K562 (cell line): ENCODE measurements around the gene PIK3CB.

Experiments
- LCOR ChIP-seq: sonication (generic); formaldehyde crosslinking; IDR thresholded peaks from 2 replicates; pipeline ENCODE4 v1.8.0; 2022; ENCODE audit warnings: mild to moderate bottlenecking, missing genetic modification reagents
- RUNX1 ChIP-seq: sonication (generic); IDR thresholded peaks from 2 replicates; pipeline ENCODE4 v1.6.1; 2016; ENCODE audit warnings: antibody characterized with exemption, low read depth
- SMARCC2 ChIP-seq: fragments of 450-650 bp; IDR thresholded peaks from 2 replicates; pipeline ENCODE4 v1.6.1; 2017; ENCODE audit warnings: antibody characterized with exemption, moderate library complexity, mild to moderate bottlenecking, low read depth

- TF ChIP-seq LCOR (no peak), RUNX1 (no peak), SMARCC2 (no peak)
These were observed 34.5 kb downstream of the PIK3CB start for GRCh38 chr3:138800248-138800647.
